ENCODE results near the gene CACNG6.

CACNG6 gene

GRCh38 chr19:54047616-54048015 is 56.2 kb downstream of the CACNG6 start:
- DNase-seq, result no peak
